ENCODE data around the gene FAM98B.

Gene FAM98B

DNA sequence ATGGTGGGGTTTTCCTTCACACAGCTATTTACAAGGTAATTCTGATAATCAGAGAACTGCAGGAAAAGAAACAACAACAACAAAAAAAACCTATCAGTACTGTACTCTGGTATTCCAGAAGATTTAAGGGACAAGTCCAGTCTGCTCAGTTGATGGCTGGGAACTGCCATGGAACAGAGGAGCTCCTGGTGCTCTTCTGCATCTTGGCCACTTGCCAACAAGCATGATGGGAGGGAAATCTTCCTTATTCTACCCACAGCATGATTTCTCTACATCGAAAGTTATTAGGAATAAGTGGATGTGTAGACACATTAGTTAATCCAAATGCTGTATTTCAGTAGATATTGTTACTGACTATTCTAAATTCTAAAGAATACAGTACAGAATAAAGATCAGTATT lies 59.0 kb downstream of the FAM98B start:
- no peak for DNase-seq

DNA sequence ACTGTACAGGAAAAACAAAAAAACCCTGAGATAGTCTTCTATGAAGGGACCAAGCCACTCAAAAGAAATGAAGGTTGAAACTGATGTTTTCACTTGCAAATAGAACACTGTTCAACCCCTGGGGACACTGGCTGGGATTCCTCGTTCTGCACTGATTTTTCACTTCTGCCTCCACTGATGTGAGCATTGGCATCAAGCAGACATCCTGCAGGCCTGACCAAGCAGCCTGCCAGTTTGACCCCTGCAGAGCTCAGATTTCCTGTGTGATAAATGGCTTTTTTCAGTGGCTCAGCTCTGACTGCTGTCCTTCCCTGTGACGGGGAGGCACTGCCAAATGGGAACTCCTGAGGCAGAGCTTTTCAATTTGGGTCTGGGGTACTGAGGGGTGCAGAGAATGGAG lies 60.7 kb downstream of the FAM98B start:
- DNase-seq: no peak

DNA sequence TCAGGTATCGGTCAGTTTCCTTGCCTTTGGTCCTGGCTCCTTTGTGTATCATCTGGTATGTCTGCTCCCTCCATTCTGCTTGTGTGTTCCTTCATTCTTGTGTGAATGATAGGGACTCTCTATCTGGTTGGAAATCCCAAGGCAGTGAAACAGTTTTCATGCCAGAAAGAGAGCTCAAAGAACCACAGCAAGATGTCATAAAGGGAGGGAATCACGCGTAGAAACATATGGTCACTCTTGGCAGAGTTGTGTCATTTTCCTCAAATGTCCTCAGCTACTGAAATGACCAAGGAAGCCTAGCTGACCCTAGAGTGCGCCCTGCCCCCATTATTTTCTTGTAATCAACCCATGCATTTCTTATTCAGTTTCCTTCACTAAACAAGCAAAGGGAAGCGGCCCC lies 62.7 kb downstream of the FAM98B start:
- no peak for DNase-seq

DNA sequence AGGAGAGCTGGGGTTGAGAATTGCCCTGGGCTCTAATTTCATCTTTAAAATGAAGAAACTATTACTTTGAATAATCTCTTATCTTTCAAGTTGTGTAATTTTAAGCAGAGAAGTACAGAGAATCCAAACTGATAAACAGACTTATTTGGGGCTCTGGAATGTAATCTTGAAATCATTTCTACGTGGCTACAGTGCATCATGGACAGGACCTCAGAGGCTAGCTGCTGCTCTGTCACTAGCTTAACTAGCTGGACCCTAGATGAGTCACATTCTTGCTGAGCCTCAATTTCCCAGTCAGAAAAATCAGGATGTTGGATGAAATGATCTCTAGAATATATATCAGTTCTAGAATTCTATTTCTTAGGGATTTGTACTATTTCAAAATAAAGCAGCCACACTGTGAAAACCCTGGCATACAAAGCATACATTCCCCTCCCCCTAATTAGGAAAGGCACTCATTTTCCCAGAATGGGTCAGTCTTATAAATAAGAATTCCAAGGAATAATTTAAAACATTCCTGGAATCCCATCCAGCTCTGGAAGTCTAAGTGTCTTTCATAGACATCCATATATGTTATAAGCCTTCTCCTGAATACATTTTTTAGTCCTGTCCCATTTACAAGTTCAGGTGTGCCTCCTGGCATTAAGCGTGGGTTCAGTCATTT lies 63.5 kb downstream of the FAM98B start:
- no peak for DNase-seq

DNA sequence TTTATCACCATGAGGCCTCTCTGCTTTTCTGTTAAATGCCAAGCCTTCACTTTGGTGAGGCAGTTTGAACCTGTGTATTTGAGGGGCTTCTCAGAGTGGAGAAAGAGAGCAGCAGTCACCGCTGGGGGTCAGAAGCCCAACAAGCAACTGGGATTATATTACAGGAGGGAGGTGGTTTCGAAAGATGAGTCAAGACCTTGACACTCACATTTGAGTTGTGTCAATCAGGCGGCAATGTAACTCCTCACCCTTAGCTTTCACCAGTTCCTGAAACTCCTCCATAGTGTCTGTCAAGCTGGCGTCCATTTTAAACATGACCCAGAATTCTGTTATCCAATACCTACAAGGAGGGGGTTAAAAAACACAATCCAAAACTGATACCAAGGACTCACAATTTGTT lies 64.2 kb downstream of the FAM98B start:
- no peak for DNase-seq

DNA sequence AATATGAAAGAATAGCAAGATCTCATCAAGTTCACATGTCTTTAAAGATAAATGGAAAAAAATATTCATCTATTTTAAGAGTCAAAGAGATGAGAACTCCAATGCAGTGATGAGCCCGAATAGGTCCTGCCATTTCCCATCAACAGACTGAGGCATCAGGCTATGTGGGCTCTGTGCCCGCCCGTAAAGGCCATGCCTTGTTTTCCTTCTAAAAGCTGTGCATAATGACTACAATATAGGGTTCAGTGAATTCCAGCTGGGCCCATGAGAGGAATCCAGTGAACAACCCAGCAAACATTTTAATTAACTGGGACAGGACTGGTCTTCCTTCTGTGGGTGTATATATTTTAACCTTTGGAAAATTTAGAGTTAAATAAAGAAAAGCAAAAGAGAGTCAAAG lies 66.1 kb downstream of the FAM98B start:
- no peak for DNase-seq

DNA sequence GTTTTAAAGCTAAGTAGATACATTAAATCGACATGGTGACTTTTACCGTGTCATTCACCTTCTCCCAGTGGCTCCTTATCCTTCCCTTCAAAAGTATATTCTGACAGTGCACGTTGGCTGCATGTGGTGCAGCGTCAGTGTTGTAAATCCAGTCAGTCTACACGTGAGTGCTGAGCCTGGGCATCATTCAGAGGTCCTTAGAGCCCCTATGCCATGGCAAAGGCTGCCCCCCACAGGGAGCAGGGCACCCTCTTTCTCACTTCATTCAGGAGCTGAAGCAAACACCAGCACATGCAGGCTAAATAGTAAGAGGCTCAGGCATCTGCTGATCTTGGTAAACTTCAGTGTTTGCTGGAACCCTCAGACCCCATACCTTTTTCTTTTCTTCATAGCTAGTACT lies 67.4 kb downstream of the FAM98B start:
- no peak for DNase-seq

DNA sequence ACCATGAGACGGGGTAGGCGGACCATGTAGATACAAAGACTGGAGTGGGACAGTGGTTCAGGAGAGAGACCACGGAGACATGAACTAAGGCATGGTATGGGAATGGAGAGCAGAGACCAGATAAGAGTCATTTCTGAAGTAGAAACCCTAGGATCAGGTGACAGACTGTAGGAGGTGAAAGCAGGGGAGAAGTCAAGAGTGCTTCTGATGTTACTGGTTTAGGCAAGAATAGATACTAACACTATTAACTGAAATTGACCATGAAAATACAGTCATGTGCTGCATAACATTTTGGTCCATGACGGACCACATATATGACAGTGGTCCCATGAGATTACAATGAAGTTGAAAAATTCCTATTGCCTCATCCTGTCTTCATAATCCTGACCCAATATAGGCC lies 69.0 kb downstream of the FAM98B start:
- DNase-seq: no peak

DNA sequence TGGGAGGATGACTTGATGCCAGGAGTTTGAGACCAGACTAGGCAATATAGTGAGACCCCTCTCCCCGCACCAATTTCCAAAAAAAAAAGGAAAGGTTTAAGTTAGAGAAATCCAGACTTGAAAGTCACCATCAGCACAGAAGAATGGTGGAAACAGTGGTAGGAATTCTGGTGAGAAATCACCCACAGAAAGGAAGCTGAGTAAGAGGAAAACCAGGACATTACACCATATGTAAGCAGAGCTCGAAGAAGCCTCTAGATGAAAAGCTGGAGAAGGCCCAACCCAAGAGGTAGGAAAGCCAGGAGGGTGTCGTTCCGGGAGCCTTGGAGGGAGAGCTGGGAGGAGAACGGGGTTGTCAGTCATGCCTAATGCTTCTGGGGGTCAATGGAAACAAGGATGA lies 70.2 kb downstream of the FAM98B start:
- DNase-seq: no peak

DNA sequence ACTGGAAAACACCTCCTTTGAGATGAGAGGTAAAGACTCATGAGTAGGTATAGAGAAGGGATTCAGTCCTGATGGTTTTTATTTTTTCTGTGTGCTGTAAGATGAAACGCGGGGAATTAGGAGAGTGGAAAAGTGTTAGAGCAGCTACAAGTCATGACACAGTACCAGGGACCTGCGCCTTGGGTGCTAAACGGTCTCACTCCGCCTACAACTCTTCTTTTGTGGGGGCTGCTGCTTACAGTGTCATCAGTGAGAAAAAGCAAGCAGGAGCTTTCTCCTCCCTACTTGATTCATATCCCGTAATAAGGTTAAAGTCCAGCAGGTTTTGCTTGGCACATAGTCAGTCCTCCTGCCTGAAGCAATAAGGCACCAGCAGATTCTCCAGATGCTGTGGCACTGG lies 71.6 kb downstream of the FAM98B start:
- DNase-seq: no peak

DNA sequence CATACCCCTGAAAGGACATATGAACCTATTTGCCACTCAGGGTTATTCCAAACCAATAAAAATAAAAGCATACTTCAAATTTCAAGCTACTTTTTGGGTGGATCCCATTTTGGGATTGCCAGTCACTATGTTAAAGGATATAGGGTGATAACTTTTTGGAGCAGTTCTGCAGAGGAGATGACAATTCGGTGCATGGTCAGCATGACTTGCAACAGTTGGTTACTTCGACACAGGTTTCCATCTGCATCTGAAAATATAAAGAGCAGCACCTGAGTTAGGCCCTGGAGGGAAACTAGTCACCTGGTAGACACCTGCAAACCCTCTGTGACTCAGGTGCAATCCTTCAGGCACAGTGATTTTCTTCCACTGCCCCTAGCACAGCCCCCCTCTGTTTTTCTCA lies 72.2 kb downstream of the FAM98B start:
- no peak for DNase-seq

DNA sequence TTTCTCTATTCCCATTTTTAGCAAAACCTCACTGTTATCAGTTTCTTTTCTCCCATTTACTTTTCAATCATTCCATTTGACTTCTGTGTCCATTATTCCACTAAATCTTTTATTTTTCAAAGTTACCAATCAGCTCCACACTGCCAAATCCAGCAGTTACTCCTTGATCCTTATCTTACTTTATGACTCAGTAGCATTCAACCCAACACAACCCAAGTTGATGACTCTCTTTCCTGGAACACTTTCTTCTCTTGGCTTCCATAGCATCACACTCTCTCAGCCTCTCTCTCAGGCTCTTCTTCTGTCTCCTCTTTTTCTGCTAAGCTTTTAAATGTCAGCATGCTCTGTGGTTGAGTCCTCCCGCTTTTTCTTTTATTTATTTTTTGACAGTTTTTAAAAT lies 74.4 kb downstream of the FAM98B start:
- DNase-seq: no peak

DNA sequence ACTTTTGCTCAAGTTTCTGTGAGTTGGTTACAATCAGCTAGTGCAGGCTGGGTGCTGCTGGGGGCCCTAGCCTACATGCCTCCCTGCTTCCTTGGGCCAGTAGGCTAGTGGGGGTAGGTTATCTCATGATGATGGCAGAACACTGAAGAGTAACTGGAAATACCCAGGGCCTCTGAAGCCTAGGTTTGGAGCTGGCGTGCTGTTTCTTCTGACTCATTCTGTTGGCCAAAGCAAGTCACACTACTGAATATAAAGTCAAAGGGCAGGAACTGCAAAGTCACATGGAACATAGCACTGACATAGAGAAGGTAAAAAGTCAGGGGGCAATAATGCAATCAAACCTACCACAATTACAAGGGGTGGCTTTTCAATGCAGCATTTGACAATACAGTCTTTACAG lies 76.2 kb downstream of the FAM98B start:
- DNase-seq: no peak

DNA sequence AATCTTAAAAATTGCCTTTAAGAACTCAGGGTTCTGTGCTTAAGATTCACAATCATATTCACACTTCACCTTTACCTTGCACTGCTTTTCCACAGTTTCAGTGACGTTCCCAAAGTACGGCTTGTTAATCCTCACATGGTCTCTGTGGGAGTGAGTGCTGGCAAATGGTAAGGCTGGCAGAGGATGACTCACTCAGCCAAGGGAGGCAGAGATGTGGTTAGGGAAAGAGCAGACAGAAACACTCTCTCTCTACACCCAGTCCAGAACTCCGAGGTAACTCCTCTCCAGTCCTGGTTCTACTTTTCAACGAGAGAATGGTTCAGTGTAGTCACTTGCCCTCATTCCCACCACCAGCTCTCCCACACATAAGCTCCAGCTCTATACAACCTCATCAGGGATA lies 77.6 kb downstream of the FAM98B start:
- no peak for DNase-seq

DNA sequence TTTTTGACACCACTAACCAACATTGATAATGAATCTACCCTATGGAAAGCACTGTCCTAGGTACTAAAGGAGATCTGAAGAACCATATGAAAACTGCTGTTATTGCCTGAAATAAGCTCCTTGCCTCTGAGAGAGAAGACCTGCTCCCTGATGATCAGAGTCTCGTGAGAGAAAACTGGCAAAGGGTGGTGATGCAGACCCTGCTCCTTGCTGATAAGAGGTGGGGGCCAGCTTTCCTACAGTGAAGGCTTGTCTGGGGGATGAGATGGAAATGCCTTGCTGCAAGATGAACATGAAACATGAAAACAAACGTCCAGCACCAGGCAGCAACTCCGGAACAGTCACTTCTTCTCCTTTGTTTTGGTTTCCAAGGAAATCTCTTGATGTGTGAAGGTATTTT lies 78.8 kb downstream of the FAM98B start:
- no peak for DNase-seq

DNA sequence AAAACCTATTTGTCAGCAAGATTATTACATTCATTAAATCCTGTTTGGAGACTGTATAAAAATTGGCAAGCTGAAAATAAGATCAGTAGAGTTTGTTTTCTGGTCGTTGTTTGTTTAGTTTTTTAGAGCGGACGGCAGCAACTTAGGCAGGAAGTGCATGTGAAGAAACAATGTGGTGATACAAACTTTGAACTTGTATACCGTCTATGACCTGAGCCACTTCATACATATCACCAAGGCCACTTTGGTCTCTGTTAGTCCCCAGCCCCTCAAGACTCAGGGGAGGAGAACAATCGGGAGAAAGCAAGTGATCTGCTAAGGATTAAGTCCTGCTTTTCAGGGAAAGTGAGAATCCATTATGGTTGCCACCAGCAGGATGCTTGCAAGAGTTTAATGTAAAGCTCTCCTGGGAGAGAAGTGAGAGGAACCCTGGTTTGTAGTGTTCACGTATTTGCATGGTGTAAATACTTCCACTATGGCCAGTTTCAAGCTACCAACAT lies 79.5 kb downstream of the FAM98B start:
- no peak for DNase-seq

DNA sequence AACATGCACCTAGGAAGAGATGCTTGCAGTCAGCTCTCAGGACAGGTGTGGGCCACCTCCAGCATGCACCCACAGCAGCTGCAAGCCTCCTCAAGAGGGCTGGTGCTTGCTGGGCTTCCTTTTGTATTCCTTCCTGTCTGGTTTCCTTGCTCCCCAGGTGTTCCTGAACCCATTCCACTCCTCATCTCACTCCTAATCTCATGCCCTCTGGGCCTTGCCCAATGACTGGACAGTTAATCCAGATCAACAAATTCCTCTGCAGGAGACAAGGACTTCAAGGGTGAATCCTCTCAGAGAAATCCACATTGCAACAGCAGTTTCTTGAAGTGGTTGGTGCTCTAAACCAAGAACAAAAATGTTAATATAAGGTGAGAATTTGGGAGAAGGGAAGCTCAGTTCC lies 80.0 kb downstream of the FAM98B start:
- DNase-seq: no peak

DNA sequence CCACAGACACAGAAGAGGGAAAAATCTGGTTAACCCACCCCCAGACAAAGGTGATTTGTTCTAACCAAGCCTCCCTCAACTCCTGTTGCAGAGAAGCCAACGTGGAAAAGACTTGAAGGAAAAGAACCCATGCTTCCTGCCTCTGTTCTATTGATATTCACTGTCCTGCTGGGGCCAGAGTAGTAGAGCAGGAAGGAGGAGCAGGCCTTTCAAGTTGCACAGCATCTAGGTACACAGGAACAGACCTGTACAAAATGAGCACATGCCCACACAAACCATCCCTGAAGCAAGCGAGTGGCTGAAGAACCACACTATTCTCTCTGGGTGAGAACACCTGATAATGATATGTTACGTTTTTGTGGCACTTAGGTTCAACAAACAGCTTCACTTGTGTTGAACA lies 80.8 kb downstream of the FAM98B start:
- no peak for DNase-seq

DNA sequence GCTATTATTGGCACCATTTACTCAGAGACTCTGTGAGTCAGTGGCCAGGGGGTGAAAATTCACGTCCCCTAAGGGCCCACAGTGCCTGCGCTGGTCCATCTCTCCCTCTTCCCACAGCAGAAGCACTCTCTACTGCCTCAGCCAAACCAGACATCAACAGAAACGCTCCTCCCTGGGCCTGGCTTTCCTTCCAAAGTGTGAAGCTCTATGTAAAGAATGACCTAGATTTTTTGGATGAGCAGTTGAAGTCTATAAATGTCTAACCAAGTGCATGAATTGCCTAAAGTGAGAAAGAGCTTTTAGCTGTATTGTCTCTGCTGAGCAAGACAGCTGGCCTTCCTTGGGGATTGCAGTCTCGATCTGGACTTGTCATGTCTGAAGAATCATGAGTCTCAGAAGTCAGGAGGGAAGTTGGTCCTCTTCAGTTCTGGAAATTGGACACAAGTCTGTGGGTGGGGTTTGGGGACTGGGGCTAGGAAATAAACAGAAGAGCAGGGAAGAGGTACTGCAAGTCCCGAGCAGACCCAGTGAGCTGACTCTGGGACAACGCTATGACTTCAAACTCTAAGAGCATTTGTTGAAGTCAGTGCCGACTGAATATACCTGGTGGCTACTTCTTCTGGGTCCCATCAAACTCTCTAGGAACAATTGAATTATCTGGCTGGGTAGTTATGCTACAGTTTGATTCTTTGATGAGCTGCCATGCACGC lies 81.7 kb downstream of the FAM98B start:
- no peak for DNase-seq

DNA sequence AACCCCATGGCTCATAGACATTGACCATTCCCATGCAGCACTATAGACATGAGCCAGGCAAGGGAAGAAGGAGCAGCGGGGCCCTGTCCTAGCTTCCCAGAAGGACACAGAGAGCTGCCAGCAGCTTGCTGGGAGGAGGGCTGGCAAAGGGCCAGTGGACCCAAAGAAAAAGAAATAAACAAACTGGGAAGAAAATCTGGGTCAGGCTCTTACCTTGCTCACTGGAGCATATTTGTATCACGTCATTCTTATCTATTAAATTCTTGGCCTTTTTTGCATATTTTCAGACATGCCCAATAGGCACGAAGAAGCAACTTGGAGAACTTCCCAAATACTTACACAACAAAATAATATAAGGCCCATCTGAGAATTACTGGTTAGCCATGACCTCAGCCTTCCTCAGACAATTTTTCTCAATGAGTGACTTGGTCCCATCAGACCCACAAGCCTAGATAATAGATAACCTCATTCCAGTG lies 82.3 kb downstream of the FAM98B start:
- no peak for DNase-seq

All from NCI-H2029 (cell line).